HK-2 (cell line): ENCODE measurements around the gene EEF1AKMT3.
A peak's percentile ranks its signal among the peaks of the same experiment; 100 is the strongest.

Experiments
- DNase-seq: peaks from one replicate; pipeline ENCODE4 v3.0.0-alpha.2; 2018; ENCODE audit not compliant: unreplicated experiment

The EEF1AKMT3 gene

DNA sequence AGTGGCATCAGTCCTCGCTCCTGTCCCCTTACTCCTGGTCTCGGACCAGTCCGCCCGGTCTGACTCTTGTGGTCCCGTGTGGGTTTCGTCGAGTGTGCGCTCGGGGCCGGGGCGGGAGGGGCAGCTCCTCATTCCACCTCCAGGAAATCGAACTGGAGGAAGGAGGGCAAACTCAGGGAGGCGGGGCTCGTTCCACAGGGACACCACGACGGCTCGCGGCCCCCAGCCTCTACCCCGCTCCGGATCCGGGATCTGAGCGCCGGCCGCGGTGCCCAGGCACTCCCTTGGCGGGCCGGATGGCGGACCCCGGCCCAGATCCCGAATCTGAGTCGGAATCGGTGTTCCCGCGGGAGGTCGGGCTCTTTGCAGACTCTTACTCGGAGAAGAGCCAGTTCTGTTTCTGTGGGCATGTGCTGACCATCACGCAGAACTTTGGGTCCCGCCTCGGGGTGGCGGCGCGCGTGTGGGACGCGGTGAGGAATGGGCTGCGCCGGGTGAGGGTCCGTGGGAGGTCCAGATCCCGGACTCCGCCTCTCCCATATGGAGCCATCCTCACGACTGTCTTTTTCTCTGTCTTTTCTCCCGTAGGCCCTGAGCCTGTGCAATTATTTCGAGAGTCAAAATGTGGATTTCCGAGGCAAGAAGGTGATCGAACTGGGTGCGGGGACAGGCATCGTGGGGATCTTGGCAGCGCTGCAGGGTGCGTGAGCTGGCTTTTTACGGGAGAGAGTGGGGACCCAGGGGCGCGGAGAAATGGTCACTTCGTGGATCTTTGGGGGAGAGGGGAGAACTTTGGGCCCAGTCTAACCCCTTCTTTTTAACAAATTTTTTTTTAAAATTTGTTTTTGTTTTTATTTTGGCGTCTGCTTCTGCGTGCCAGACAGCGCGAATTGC, at the start of gene EEF1AKMT3:
EEF1AKMT3 (plus strand) TSS at position 186 of the 894 bp plus-strand sequence; CDS start at position 297, 111 bp downstream.
- DNase-seq = peak; percentile 78

DNA sequence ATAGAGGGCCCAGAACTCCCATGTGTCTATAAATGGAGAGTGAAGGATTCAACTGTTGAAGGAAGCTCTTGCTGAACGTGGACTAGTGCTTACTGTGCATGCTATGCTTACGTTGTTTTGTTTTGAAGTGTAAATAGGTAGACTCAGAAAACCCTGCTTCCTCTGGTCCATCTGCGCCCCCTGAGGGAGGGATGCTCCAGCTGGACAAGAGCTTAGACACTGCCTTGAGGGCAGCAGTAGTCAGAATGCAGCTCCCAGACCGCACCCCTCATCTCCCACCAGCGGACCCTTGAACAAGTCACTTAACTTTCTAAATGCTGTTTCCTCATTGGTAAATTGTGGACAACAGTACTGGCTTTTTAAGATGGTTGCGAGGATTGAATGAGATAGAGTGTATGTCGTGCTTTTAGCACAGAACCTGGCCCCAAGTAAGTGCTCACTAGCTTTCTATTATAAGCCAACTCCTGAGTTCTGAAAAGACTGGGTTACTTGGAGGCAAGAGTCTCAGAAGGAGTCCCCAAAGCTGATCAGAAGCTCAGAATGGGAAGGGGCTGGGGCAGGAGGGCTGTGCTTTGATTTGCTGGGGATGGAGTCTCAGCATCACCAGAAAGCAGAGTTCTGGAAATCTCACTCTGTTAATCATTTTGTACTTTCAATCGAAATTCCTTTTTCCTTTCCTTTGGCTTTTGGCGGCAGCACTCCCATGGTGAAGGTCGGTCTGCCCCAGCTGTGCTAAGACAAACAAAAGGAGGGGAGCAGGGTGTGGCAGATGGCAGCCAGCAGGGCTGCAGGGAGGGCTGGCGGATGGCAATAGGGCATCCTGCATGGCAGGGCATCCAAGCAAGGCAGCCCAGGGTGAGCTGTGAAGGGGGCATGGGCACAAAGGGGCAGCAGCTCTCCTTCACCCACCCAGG, 49.4 kb upstream of the EEF1AKMT3 start:
- DNase-seq = no peak

DNA sequence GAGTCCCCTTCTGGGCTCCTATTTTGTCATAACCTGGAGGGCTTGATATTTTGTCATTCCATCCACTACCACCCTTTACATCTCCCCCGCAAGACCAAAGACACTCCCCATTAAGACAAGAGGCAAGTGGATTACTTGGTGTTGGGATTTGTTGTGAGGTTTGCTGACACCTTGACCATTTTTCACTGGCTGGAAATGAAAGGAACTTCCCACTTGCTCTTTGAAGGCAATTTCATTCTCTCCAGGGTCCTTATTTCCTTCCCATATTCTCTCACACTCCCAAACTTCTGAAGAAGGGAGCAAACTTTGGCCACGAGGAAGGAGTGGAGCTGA, 48.8 kb upstream of the EEF1AKMT3 start:
- DNase-seq = no peak

DNA sequence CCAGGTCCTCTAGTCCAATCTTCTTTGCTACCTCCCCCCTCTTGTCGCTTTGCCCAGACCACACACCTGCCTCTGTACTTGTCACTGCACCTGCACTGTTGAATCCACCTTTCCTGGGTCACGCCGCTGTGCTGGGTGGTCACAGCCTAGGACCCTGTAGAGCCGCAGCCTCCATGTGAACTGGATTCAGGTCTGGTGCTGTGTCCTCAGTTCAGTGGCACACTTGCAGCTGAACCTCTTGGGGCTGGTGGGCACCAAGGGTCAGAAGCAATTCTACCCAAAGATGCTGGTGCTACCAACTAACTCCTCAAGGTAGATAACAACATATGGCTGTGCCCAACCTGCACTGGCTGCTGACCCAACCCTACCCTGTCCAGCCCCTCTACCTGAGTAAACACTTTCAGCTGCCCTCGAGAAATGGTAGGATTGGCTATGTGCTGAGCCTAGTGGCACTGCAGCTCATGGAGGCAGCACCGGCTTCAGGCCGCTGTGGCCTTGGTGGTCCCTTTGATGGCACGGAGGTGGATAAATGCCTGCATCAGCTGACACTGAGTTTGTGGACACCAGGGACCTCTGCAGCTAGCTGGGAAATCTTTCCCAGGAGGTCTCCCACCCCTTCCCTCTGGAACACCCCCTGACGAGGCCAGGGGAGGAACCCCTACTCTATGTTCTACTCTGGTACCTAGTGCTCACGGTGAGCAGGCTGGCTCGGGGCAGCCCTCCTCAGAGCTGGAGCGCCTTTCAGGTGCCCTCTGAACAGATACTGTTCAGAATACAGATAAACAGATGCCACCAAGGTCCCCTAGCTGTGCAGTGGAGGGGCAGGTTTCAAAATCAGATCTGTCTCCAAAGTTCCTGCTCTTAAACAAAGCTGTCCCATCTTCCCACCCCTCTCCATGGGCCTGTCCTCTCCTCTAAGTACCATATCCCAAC, 48.1 kb upstream of the EEF1AKMT3 start:
- DNase-seq = no peak

DNA sequence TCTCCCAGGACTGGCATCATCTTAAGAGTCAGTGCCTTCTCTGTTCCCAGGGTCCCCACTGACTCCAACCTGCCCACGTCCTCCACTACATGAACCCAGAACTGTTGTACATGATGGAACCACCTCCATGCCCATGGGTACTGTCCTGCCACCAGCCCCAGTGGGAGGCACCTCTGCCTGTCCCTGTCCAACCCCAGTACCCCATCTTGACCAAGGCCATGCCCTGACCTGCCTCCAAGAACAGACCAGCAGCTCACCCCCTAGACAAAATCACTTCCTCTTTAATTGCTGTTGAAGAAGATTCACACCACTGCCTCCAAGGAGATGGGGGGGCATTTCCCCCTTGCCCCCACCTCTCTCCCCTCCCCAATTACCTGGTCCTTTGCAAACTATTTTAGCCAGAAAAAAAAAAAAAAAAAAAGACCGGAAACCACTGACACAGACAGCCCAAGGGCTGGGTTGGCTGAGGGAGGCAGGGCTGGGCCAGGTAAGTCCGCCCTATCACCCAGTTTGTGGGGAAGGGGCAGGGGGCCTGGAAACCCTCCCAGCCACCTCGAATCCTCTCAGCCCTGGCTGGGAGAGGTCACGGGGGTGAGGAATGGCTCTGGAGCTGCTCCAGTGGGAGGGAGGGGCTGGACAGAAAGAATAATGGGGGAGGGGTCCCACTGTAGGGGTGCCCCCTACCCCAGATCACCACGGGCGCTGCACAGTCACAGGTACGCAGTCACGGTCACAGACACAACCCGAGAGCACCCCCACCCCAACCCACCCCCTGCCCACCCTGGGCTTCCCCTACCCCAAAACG, 47.3 kb upstream of the EEF1AKMT3 start:
- no peak for DNase-seq

DNA sequence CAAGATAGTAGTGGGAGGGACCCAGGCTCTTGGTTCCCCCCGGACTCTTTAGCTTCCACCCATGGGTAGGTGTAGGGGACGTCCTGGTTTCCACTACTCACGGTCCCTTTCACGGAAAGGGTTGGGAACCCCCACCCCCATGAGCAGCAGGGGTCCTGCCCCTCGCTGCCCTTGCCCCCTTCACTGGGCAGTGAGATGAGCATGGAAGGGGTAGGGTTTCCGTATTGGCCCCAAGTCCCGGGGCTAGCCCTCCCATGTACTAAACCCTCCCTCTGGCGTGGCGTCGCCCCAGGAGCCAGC, 46.6 kb upstream of the EEF1AKMT3 start:
- no peak for DNase-seq

DNA sequence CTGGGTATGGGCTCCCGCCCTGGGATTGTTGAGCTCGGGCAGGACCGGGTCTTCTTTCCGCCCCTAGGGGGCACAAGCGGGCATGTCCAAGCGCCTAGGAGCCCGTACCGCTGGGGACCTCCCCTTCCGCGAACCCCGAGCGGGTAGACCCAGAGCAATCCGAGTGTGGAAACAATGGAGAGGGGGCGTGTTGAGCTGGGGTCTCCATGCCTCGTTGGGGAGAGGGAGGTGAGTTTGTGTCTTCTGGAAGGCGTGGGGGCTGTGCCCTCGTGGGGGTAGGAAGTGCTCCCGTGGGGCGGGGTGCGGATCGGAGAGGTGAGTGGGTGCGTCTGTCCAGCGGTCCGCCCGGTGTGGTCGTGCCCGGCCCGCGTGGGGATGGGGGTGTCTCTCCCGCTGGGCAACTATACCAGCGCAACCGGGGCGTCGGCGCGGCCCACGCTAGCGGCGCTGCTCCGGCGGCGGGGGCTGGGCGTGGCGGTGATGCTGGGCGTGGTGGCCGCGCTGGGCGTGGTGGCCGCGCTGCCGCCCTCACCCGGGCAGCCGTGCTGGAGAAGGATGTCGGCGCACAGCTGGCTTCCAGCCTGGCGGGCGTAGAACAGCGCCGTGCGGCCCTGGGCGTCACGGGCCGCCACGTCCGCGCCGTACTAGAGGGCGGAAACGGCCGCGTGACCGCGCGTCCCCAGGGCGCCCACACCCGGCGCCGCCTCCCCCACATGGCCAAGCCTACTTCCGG, 46.1 kb upstream of the EEF1AKMT3 start:
- DNase-seq = peak; percentile 89

DNA sequence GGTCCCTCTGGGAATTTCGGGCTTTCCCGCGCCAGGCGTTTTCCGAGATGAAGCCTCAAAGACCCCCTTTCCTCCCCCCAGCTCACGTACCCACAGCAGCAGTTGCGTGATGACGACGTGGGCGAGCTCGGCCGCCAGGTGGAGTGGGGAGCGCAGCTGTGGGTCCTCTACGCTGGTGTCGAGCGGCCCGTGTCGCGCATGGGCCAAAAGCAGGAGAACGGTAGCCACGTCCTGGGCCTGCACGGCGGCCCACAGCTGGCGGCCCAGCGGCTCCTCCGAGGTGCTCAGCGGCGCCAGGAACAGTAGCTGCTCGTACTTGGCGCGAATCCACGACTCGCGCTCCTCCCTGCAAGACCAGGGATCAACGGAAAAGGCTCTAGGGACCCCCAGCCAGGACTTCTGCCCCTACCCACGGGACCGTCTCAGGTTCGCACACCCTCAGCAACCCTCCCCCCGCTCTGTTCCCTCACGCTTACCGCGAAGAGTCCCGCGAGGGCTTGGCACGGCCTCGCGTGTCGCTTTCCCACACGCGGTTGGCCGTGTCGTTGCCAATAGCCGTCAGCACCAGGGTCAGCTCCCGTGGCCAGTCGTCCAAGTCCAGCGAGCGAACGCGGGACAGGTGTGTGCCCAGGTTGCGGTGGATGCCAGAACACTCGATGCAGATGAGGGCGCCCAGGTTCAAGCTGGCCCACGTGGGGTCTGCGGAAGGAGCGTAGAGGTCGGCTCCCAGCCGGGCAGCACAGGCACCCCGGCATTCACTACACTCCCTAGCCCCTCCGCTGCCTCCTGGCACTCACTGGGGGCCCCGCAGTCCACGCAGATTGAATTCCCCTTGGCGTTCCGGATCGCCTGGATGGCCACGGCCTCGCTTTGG, 45.3 kb upstream of the EEF1AKMT3 start:
- no peak for DNase-seq

DNA sequence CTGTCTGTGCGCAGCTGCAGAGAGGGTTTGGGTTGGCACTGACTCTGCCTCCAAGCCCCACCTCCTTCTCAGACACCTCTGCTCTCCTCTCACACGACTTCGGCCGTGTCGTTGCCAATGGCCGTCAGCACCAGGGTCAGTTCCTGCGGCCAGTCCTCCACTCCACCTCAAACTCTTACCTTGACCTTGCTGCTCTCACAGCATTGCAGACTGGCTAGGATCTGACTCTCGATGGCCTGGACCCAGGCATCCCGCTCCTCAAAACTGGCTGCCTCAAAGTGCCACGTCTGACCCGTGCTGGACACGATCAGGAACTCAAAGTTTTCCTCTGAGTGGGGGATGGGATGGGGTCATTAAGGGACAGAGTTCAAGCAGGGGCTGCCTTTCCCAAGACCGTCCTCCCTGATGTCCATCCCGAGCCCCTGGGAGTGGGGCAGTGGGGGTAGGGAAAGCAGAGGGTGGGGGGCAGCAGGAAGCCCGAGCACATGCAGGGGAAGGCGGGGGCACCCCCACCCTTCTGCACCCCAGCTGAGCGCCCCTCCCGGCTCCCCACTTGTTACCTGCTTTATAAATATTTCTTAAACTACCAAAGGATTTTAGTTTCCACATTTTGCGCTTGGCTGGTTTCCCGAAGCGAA, 44.5 kb upstream of the EEF1AKMT3 start:
- DNase-seq = no peak

DNA sequence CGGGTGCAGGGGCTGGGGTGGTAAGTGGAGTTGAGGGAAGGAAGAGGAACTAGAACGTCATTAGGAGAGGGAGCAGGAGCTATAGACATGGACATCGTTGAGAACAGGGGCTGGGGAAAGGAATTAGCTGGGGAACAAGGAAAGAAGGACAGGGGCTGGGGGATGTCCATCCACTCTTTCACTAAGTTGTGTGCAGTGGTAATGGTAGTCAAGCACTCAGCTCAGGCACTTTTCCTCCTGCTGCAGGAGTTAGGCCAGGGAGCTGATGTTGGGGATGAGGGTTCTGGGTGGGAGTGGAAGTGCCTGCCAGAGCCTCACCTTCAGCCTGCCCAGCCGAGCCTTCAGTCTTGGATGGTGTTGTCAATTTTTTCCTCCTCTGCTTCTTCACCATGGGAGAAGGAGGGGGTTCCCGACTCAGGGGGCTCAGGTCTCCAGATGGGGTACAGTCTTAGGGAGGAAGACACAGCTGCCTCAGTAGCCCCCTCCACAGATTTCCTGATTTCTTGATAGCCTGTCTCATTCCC, 43.0 kb upstream of the EEF1AKMT3 start:
- DNase-seq = no peak

DNA sequence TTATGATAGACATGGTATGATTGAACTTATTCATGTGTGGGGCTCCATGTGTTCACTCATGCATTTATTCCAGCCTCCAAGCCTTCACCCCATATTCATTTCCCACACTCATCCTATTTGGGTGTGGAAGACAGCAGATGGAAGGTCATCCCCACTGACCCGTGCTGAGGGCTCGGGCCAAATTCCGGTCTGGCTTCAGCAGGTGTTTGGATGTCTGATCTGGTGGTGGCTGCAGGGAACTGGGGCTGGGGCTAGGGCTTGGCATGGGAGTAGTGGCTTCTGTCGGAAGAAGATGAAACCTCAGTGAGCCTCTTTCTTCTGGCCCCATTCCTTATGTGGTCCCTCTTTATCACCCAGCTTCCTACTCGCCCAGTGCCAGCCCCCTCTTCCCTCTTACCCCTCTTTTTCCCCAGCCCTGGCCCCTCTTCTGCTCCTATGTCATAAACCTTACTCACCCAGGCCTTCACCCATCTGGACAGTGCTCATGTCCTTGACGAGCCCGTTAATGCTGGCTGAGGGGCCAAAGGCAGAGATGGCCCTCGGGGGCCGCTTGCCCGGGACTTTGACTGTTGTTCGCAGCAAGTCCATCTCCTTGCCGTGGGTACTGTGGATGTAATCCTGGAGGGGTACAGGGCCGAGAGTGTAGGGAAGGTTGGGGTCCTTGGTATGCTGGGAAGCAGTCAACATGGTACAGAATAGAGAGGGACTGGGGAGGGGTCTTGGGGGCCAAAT, 41.9 kb upstream of the EEF1AKMT3 start:
- no peak for DNase-seq

DNA sequence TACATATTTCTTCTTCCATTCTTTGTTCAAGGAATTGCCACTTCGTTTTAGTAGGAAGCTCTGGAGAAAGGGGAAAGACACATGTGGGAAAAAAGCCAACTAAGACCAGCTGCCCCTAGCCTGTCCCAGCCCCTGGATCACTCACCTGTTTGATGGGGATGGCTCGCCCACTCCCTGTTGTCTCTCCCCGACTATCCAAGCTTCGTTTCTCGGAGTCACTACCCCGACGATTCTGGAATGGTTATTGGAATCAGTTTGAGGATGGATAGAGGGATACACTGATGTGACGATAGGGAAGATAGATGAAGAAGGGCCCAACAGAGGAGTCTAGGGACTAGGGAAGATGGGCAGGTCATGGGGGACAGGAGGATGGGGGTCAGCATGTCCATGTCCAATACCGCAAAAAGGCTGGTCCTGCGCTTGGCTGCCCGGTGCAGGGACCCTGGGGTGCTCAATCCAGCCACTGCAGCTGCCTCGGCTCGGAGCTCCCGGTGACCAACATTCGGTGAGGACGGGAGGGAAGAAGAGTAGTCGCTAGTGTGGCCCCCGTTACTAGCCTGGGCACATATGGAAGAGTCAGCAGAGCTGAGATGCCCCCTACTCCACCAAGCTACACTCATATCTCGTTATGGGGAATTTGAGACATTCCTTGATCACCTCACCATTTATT, 40.9 kb upstream of the EEF1AKMT3 start:
- DNase-seq = no peak

DNA sequence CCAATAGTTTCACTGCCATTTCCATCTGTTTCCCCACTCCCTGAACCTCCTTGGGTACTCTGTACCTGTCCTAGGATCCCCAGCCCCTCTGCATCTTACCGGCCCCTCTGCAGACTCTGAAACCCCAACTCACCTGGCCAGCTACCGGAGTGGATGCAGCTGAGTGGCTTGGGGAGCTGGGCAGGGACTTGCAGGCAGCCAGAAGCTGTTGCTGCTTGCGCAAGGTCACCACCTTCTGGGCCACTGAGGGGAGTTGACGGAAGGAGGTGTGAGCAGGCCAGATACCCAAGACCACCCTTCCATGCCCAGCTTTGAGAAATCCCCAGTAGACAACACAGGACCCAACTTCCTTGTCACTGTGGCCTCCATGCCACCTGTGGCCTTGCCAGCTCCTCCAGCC, 40.1 kb upstream of the EEF1AKMT3 start:
- DNase-seq = no peak

DNA sequence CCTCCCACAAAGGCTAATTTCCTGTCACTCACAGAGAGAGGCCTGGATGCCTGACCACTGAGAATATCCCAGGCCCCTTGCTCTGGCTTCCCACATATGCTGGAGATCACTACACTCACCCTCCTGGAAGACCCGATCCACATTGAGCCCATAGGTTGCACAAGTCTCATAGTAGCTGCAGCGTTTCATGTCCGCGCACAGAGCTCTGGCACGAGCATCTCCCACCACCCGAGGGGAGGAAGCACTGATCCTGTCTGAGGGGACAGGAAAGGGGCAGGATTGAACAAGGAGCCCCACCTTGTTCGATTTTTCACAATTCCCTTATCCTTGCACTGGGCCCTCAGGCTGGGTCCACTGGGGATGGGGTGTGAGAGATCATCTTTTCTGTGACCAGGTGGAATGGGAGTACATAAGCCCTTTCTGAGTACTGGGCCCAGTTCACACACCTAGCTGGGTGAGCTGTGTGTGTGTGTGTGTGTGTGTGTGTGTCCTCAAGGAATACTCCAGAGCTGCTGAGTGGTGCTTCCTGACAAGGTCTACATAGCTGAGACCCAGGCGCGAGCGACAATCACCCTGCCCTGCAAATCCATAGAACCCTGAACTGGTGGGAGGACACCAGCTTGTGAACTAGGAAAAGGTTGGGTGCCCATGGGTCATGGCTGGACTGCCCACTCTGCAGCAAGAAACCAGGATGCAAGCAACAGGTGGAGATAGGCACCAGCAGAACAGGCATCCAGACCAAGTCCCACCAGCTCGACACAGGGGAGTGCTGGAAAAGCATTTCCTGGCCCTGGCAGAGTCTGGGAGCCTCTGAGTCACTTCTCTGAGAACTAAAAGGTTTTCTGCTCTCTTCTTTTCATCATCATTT, 39.5 kb upstream of the EEF1AKMT3 start:
- DNase-seq = no peak

DNA sequence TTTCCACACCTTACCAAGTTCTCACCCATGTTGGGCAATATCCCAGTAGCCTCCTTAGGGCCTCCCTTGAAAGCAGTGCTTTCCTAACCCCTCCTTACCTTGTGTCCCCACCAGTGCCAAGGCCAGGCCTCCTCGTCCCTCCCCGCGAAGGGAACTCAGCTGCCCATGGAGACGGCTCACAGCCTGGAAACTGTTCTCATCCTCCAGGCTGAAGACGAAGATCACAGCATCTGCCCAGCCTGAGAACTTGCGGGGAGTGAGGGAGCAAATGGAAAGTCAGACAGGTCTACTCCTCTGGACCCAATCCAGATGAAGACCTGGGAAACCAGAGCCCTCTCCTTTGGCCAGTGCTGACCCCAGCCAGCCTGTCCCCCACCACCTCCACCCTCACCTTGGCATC, 38.5 kb upstream of the EEF1AKMT3 start:
- no peak for DNase-seq

DNA sequence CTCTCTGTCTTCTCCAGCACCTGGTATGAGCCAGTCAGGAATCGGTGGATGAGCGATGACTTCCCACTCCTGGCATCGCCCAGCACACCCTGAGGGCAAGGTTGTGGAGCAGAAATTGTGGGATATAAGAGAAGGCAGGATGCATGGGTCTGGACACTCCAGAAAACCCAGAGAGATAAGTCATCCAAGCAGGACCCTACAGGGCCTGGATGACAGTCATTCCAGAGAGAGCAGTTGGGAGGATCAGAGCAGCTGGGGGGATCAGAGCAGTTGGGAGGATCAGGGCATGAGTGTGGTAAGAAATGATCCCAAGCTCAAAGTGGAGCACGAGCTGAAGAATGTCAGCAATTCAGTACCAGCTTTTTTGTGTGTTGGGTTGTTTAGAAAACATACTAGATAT, 37.8 kb upstream of the EEF1AKMT3 start:
- no peak for DNase-seq
